Pancreas (tissue), 10 donors: ENCODE data around the gene TRIO. TPM values are rescaled to one million over a fixed set of nuclear protein-coding genes. Genes with fewer than 3 reads are reported as not detected.

Experiments used
- ATAC-seq, 4 donors: fragments of 200-7000 bp; cut with Tn5 transposase; one replicate each; pipeline versions ENCODE4 v1.8.0 to v1.9.1; 2020; ENCODE audit warnings: mild to moderate bottlenecking in 4 of 4, moderate library complexity in 4 of 4
- DNase-seq, 6 donors: peaks; one replicate each; pipeline ENCODE4 v3.0.0-alpha.2; 2020
- FAIRE-seq: peaks from 2 replicates; lab custom pipeline; 2012; peaks lifted over from hg19 to GRCh38; lab: Jason Lieb, UNC
- H3K27ac ChIP-seq, 4 donors: fragments of 200-600 bp; sonication (generic); 1 replicate in 3 of 4; 2 replicates in 1 of 4; pipeline versions ENCODE4 v1.5.0 to v1.8.0; 2020
- H3K27me3 ChIP-seq, 4 donors: fragments of 200-600 bp; one replicate each; pipeline ENCODE4 v1.8.0; 2021
- H3K36me3 ChIP-seq, 3 donors: fragments of 200-600 bp; sonication (generic) in 1 of 3; one replicate each; pipeline versions ENCODE4 v1.5.0 to v1.8.0; 2020 to 2021
- H3K4me1 ChIP-seq, 3 donors: fragments of 200-600 bp; one replicate each; pipeline ENCODE4 v1.8.0; 2021
- H3K4me3 ChIP-seq, 4 donors: fragments of 200-600 bp; sonication (generic) in 2 of 4; one replicate each; pipeline versions ENCODE4 v1.5.0 to v1.8.0; 2020 to 2021
- H3K9me3 ChIP-seq, 4 donors: fragments of 200-600 bp; one replicate each; pipeline ENCODE4 v1.8.0; 2021
- CTCF ChIP-seq, 4 donors: fragments of 200-600 bp; sonication (generic) in 3 of 4; IDR thresholded peaks; one replicate each; pipeline versions ENCODE4 v1.5.0 to v1.8.0; 2021; ENCODE audit warnings: antibody characterized with exemption in 4 of 4
- WGBS, 2 donors: extraction: QIAGEN DNeasy Blood & Tissue Kit; methylation state at CpG; one replicate each; pipeline ENCODE4 v1.1.7; 2013; 5-methylcytosine and 5-hydroxymethylcytosine counted together
- intact Hi-C, 3 donors: fragments of 100-400 bp; cut with DNase I; formaldehyde crosslinking; loops; one replicate each; pipeline versions ENCODE4 v1.11.1 to v1.14.2; 2022
- polyA plus RNA-seq, 2 donors: library from polyadenylated mRNA; stranded (reverse); fragments of 200-250 nt; gene quantifications; one replicate each; pipeline ENCODE4 v1.2.3, GENCODE V29; 2013
- total RNA-seq, 6 donors: library from RNA; stranded (reverse); fragmentation: NEBNext Ultra II Directional in 4 of 6; extraction: Animal tissue kit (Norgen Biotek cat#: 25700) in 4 of 6; gene quantifications; one replicate each; pipeline versions ENCODE4 v1.2.1 to v1.2.4, GENCODE V29; 2021 to 2023
- donor health status: healthy with polysubstance abuse.
- donor health status: DM: no; HTN: no; CAD: no; lungs with moderate emphysema.
- donor health status: DM: no; HTN: no; CAD: no.
- donor health status: control.
- donor health status: control.
- donor health status: Bipolar disorder and iron deficiency.
- donor health status: DM: yes; HTN: yes; CAD: no.
- donor health status: DM: no; HTN: no; CAD: no.
- donor health status: DM: no; HTN: no; CAD: no.
- donor health status: DM: yes; HTN: yes; CAD: no.

Gene TRIO
- total and polyA plus RNA-seq, 8 donors, result 27.3 to 82.5 (median 38.3) TPM

- TF ChIP-seq CTCF (IDR thresholded peaks at IDR 0.05), result no peak
- no peak for DNase-seq
- Histone ChIP-seq H3K4me1 (no peaks in the 10 kb centered on the region), H3K9me3 (no peaks in the 10 kb centered on the region), H3K36me3 (peaks cover 0 to 8% (median 5%) of the 10 kb centered on the region in 3 donors), H3K4me3 (no peak overlapping the region), H3K27ac (no peak overlapping the region), H3K27me3 (no peaks in the 10 kb centered on the region)
- ATAC-seq, result no peak
- FAIRE-seq, result no peak
- intact Hi-C loops, result no loop called here
- WGBS, 2 donors, result 94 to 97% methylated on average over 1 of the region's 1 CpG
Measured at GRCh38 chr5:14356305-14356704, 213.2 kb downstream of the TRIO start.

DNA sequence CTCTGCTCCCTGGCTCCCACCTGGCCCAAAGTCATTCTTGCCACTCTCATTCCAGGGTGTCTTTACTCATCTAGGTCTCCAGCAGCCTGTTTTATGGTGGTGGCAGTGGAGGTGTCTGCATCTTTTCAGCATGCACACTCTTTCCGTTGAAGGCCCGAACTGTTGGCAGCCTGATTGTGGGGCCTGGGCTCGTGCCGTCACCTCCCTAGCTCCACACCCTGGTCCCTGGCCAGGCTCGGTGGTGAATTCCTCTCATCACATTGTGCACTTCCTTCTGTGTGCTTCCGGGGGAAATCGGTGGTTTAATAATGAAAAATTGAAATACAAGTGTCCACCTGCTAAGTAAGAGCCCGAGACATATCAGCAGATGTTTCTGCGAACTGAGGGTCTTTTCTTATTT lies 214.3 kb downstream of the TRIO start:
- WGBS, 2 donors, result 72 to 78% methylated on average over 9 of the region's 9 CpGs
- ATAC-seq, result no peak
- H3K9me3 ChIP-seq, result no peaks in the 10 kb centered on the region
- DNase-seq, result no peak
- FAIRE-seq, result no peak
- no peak overlapping the region for H3K4me3 ChIP-seq
- no peaks in the 10 kb centered on the region for H3K4me1 ChIP-seq
- H3K27me3 ChIP-seq, result no peaks in the 10 kb centered on the region
- no peak for TF ChIP-seq CTCF (IDR thresholded peaks at IDR 0.05)
- H3K36me3 ChIP-seq, result peaks cover 0 to 8% (median 5%) of the 10 kb centered on the region in 3 donors
- no peak overlapping the region for H3K27ac ChIP-seq
- intact Hi-C loops, result no loop called here

DNA sequence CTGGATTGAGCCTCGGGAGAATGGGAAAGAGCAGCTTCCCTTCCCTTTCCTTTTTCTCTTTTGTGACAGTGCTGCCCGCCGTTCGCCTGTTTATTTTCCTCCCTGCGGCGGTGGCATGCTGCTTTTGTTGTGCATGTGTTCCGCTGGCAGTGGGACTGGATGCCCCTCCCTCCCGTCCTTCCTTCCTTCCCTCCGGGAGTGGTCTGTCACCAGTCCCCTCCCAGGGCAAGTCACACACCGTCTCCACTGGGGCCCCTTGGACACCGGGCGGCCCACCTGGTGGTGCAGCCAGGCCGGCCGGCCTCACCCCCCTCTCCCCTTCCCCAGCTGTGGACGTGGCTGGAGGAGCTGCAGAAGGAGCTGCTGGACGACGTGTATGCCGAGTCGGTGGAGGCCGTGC lies 214.7 kb downstream of the TRIO start:
- DNase-seq (peak in 1 of 6 donors; percentile 59), FAIRE-seq (no peak), ATAC-seq (no peak)
- intact Hi-C loops, result no loop called here
- TF ChIP-seq CTCF (IDR thresholded peaks at IDR 0.05), result no peak
- Histone ChIP-seq H3K27me3 (no peaks in the 10 kb centered on the region), H3K9me3 (no peaks in the 10 kb centered on the region), H3K27ac (no peak overlapping the region), H3K36me3 (peaks cover 0 to 8% (median 5%) of the 10 kb centered on the region in 3 donors), H3K4me3 (no peak overlapping the region), H3K4me1 (no peaks in the 10 kb centered on the region)
- WGBS, 2 donors, result 80 to 83% methylated on average over 20 of the region's 20 CpGs

DNA sequence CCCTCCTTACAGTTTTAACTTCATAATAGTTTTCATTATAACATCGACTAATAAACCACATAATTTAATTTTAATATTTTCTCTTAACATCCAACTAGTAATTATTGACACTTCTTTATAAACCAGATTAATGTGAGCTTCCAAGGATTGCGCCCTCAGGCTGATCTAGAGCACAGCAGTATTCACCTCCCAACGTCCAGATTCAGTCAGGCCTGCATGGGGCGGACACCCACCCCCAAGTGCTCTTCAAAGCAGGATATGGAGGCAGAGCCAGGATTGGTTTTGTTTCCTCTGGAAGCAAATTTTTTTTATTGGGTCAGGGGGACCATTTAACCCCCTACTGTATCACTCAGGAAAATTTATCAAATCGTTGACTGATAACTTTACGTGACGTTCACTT lies 215.4 kb downstream of the TRIO start:
- WGBS, 2 donors, result 84 to 86% methylated on average over 7 of the region's 7 CpGs
- DNase-seq (no peak), FAIRE-seq (no peak), ATAC-seq (no peak)
- no peaks in the 10 kb centered on the region for H3K27me3 ChIP-seq
- H3K4me1 ChIP-seq, result no peaks in the 10 kb centered on the region
- no peak for TF ChIP-seq CTCF (IDR thresholded peaks at IDR 0.05)
- no peaks in the 10 kb centered on the region for H3K9me3 ChIP-seq
- peaks cover 0 to 8% (median 5%) of the 10 kb centered on the region in 3 donors for H3K36me3 ChIP-seq
- intact Hi-C loops, result no loop called here
- H3K4me3 ChIP-seq, result no peak overlapping the region
- H3K27ac ChIP-seq, result no peak overlapping the region

GRCh38 chr5:14359069-14360043 lies 216.2 kb downstream of the TRIO start:
- peaks cover 0 to 8% (median 5%) of the 10 kb centered on the region in 3 donors for H3K36me3 ChIP-seq
- H3K4me3 ChIP-seq, result no peak overlapping the region
- no peak for TF ChIP-seq CTCF (IDR thresholded peaks at IDR 0.05)
- 90% methylated on average over 27 of the region's 27 CpGs for WGBS, 2 donors
- no peaks in the 10 kb centered on the region for H3K27me3 ChIP-seq
- intact Hi-C loops, result no loop called here
- no peaks in the 10 kb centered on the region for H3K4me1 ChIP-seq
- ATAC-seq (no peak), FAIRE-seq (no peak), DNase-seq (no peak)
- no peak overlapping the region for H3K27ac ChIP-seq
- H3K9me3 ChIP-seq, result no peaks in the 10 kb centered on the region
